Body of pancreas (tissue), 4 donors: ENCODE measurements around the gene TCF3. TPM values are rescaled to one million over a fixed set of nuclear protein-coding genes. Genes with fewer than 3 reads are reported as not detected.

ENCODE experiments used
- ATAC-seq: fragments of 150-250 bp; one replicate; pipeline ENCODE4 v1.9.1; 2016
- DNase-seq, 4 donors: peaks; one replicate each; pipeline ENCODE4 v3.0.0-alpha.2; 2019
- H3K27ac ChIP-seq, 4 donors: fragments of 200-600 bp; sonication (generic); 1 replicate in 3 of 4; 2 replicates in 1 of 4; pipeline versions ENCODE4 v1.5.1 to v1.6.1; 2016 to 2019; ENCODE audit warnings: mild to moderate bottlenecking in 1 of 4, mixed read lengths in 1 of 4, moderate library complexity in 1 of 4
- H3K27me3 ChIP-seq, 2 donors: fragments of 200-600 bp; sonication (generic); one replicate each; pipeline ENCODE4 v1.6.0; 2016; ENCODE audit warnings: mild to moderate bottlenecking in 1 of 2
- H3K36me3 ChIP-seq, 2 donors: fragments of 200-600 bp; sonication (generic); replicated peaks in 1 of 2; 2 replicates each; pipeline ENCODE4 v1.5.1; 2016; ENCODE audit warnings: low read depth in 2 of 2; ENCODE audit not compliant: insufficient read depth in 1 of 2
- H3K4me1 ChIP-seq: fragments of 200-600 bp; sonication (generic); one replicate; pipeline ENCODE4 v1.6.0; 2016
- H3K4me3 ChIP-seq, 2 donors: fragments of 200-600 bp; sonication (generic); 1 replicate in 1 of 2; 2 replicates in 1 of 2; pipeline ENCODE4 v1.5.1; 2016 to 2019
- H3K9me3 ChIP-seq, 3 donors: fragments of 200-600 bp; sonication (generic); 1 replicate in 2 of 3; 2 replicates in 1 of 3; pipeline ENCODE4 v1.5.1; 2016
- POLR2A ChIP-seq, 3 donors: fragments of 450-650 bp; IDR thresholded peaks; one replicate each; pipeline ENCODE4 v1.6.1; 2016; ENCODE audit warnings: antibody characterized with exemption in 3 of 3, mild to moderate bottlenecking in 2 of 3
- WGBS, 2 donors: methylation state at CpG; one replicate each; pipeline ENCODE4 v1.1.5; 2017; 5-methylcytosine and 5-hydroxymethylcytosine counted together
- intact Hi-C: fragments of 100-400 bp; cut with DNase I; formaldehyde crosslinking; loops from one replicate; pipeline ENCODE4 v1.15.1; 2023
- total RNA-seq, 2 donors: library from RNA; depleted of rRNA; stranded (reverse); fragments of >200 nt; gene quantifications; one replicate each; pipeline ENCODE4 v1.1.0, GENCODE V29; 2016
- TF ChIP-seq, protein P1 (sequence below), 7 experiments: fragments of 450-650 bp in 4 of 7; fragments of 200-600 bp in 3 of 7; sonication (generic) in 3 of 7; IDR thresholded peaks; one replicate each; pipeline ENCODE4 v1.5.1; 2016 to 2019; ENCODE audit warnings: antibody characterized with exemption in 7 of 7

TCF3 gene
- total RNA-seq, 2 donors from 2014 or later, result 23.7 to 25.4 TPM

DNA sequence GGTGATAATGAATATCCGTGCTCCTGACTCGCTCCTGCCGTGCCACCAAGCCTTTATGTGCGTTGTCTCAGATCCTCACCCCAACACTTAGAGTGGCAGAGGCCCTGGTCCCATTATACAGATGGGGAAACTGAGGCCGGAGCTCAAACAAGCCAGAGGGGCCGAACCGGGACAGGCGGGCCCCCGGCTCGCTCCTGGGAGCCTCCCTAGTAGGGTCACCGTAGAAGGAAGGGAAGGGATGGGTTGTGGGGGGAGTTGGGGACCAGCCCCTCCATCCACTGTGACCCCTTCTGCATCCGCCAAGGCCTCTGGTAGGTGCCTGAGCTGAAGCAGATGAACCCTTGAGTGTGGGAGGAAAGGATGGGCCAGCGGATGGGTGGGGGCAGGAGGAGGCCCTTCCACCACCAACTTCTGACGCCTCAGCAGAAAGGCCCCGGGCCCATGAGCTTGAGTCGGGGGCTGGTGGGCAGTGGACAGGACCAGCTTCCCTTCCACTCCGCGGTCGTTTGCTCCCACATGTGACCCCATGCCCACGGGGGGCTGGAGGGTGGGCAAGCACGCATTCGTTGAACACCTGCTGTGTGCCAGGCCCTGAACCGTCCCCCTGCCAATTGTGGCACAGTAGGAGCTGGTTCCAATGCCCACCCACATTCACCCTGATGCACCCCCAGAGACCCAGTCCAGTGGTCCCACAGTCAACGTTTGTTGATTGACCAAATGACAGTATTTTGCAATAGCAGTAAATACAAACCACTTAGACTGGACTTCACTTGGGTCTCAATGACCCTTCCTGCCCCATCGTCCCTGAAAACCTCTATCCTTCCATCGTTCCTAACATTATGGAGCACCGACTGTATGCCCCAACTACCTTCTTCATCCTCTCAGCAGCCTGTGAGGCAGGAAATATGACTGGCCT, 24.2 kb upstream of the TCF3 start:
- Histone ChIP-seq H3K9me3 (no peaks in the 10 kb centered on the region), H3K36me3 (no peaks in the 10 kb centered on the region), H3K4me1 (peaks cover 37% of the 10 kb centered on the region), H3K27ac (no peak overlapping the region), H3K4me3 (no peak overlapping the region), H3K27me3 (peaks cover 0 to 9% of the 10 kb centered on the region in 2 donors)
- DNase-seq (no peak), ATAC-seq (no peak)
- intact Hi-C loops, result no loop called here
- 50 to 53% methylated on average over 21 to 27 of the region's 27 CpGs for WGBS, 2 donors
- TF ChIP-seq, protein P1, sequence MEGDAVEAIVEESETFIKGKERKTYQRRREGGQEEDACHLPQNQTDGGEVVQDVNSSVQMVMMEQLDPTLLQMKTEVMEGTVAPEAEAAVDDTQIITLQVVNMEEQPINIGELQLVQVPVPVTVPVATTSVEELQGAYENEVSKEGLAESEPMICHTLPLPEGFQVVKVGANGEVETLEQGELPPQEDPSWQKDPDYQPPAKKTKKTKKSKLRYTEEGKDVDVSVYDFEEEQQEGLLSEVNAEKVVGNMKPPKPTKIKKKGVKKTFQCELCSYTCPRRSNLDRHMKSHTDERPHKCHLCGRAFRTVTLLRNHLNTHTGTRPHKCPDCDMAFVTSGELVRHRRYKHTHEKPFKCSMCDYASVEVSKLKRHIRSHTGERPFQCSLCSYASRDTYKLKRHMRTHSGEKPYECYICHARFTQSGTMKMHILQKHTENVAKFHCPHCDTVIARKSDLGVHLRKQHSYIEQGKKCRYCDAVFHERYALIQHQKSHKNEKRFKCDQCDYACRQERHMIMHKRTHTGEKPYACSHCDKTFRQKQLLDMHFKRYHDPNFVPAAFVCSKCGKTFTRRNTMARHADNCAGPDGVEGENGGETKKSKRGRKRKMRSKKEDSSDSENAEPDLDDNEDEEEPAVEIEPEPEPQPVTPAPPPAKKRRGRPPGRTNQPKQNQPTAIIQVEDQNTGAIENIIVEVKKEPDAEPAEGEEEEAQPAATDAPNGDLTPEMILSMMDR (IDR thresholded peaks at IDR 0.05), result no peak
- no peak for TF ChIP-seq POLR2A (IDR thresholded peaks at IDR 0.05)

GRCh38 chr19:1675633-1676350, 23.4 kb upstream of the TCF3 start:
- intact Hi-C loops, result no loop called here
- H3K4me3 ChIP-seq, result no peak overlapping the region
- H3K27me3 ChIP-seq, result peaks cover 0 to 10% of the 10 kb centered on the region in 2 donors

DNA sequence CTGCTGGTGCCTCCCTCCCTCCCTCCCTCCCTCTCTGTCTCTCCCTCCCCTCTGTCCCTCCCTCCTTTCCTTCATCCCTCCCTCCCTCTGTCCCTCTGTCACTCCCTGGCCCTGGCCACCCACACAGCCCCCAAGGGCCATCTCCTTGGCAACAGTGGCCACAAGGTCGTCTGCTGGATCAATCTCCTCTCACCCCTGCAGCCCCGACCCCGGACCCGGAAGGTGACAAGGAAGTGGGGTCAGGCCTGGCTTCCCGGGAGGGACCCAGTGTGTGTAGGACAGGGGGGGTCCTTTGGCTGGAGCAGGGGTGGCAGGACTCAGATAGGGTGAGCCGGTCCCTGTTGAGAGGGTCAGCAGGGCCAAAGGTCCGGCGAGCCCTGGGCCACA, 21.9 kb upstream of the TCF3 start:
- ATAC-seq, result peak; percentile 3
- intact Hi-C loops, result no loop called here
- Histone ChIP-seq H3K27me3 (peaks cover 0 to 10% of the 10 kb centered on the region in 2 donors), H3K4me1 (peaks cover 37% of the 10 kb centered on the region), H3K27ac (no peak overlapping the region), H3K36me3 (no peaks in the 10 kb centered on the region), H3K9me3 (no peaks in the 10 kb centered on the region), H3K4me3 (no peak overlapping the region)
- DNase-seq, result no peak
- TF ChIP-seq, protein P1 (IDR thresholded peaks at IDR 0.05), result no peak
- TF ChIP-seq POLR2A (IDR thresholded peaks at IDR 0.05), result no peak
- WGBS, 2 donors, result 30 to 42% methylated on average over 7 to 8 of the region's 8 CpGs

More at GRCh38 chr19:1675633-1676350, 23.4 kb upstream of the TCF3 start:
- Histone ChIP-seq H3K36me3 (no peaks in the 10 kb centered on the region), H3K4me1 (peaks cover 37% of the 10 kb centered on the region), H3K9me3 (no peaks in the 10 kb centered on the region), H3K27ac (no peak overlapping the region)
- no peak for TF ChIP-seq POLR2A (IDR thresholded peaks at IDR 0.05)
- TF ChIP-seq, protein P1 (IDR thresholded peaks at IDR 0.05), result no peak
- peak; percentile 68 for ATAC-seq
- WGBS, 2 donors, result 0 to 2% methylated on average over 18 to 42 of the region's 62 CpGs
- DNase-seq, result peak; percentile 67 to 75 (median 70)

- DNase-seq (peak; percentile 61 to 71 (median 67)), ATAC-seq (peak; percentile 33)
- intact Hi-C loops, result no loop called here
- Histone ChIP-seq H3K27ac (no peak overlapping the region), H3K9me3 (no peaks in the 10 kb centered on the region), H3K4me3 (no peak overlapping the region), H3K27me3 (peaks cover 0 to 15% of the 10 kb centered on the region in 2 donors), H3K4me1 (peaks cover 42% of the 10 kb centered on the region), H3K36me3 (no peaks in the 10 kb centered on the region)
- TF ChIP-seq POLR2A (IDR thresholded peaks at IDR 0.05), result no peak
- TF ChIP-seq, protein P1 (IDR thresholded peaks at IDR 0.05), result no peak
- WGBS, 2 donors, result 47 to 57% methylated on average over 7 to 16 of the region's 16 CpGs
Measured at GRCh38 chr19:1673645-1674292, 21.4 kb upstream of the TCF3 start.
